Measurements from ENCODE around the gene KL. TPM values are rescaled to one million over a fixed set of nuclear protein-coding genes. Genes with fewer than 3 reads are reported as not detected.

The KL gene
- total RNA-seq, 1 experiment from 2014 or later = not detected

DNA sequence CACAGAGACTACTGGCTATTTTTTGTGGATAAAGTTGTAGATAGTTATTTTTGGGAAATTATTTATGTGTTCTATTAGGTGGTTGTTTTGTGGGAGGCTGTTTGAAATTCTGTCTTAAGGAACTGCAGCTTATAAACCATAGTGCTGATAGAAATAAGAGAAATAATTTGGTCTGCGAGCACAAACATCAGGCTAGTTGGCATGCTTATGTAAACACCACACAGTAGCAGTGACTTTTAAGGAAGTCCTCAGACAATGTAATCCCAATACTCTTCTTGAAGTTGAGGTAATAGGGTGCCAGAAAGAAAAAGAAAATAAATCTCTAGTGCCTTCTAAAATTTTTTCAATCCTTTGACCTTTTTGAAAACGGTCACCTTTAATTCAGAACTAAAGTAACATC is 23.9 kb downstream of the KL start:
- intact Hi-C loops (cut with micrococcal nuclease) = no loop called here
- Mint-ChIP-seq H3K27ac (ENCODE audit: low read depth, unreplicated experiment) (no peak overlapping the region), H3K4me3 (ENCODE audit: unreplicated experiment) (no peak overlapping the region), H3K27me3 (ENCODE audit: insufficient read depth, unreplicated experiment) (peaks cover 44% of the 10 kb centered on the region), H3K36me3 (ENCODE audit: insufficient read depth, unreplicated experiment) (peaks cover 4% of the 10 kb centered on the region), H3K4me1 (ENCODE audit: insufficient read depth, unreplicated experiment) (no peaks in the 10 kb centered on the region), H3K9me3 (ENCODE audit: unreplicated experiment) (no peaks in the 10 kb centered on the region)
- TF ChIP-seq, protein P1, sequence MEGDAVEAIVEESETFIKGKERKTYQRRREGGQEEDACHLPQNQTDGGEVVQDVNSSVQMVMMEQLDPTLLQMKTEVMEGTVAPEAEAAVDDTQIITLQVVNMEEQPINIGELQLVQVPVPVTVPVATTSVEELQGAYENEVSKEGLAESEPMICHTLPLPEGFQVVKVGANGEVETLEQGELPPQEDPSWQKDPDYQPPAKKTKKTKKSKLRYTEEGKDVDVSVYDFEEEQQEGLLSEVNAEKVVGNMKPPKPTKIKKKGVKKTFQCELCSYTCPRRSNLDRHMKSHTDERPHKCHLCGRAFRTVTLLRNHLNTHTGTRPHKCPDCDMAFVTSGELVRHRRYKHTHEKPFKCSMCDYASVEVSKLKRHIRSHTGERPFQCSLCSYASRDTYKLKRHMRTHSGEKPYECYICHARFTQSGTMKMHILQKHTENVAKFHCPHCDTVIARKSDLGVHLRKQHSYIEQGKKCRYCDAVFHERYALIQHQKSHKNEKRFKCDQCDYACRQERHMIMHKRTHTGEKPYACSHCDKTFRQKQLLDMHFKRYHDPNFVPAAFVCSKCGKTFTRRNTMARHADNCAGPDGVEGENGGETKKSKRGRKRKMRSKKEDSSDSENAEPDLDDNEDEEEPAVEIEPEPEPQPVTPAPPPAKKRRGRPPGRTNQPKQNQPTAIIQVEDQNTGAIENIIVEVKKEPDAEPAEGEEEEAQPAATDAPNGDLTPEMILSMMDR (IDR thresholded peaks at IDR 0.05; ENCODE audit: unreplicated experiment) = no peak
- DNase-seq (ENCODE audit: unreplicated experiment) = no peak
- POLR2A ChIA-PET = no interaction called here
- BruUV-seq (replicated peaks) = no TSS peak
- CTCF ChIA-PET = no interaction called here

DNA sequence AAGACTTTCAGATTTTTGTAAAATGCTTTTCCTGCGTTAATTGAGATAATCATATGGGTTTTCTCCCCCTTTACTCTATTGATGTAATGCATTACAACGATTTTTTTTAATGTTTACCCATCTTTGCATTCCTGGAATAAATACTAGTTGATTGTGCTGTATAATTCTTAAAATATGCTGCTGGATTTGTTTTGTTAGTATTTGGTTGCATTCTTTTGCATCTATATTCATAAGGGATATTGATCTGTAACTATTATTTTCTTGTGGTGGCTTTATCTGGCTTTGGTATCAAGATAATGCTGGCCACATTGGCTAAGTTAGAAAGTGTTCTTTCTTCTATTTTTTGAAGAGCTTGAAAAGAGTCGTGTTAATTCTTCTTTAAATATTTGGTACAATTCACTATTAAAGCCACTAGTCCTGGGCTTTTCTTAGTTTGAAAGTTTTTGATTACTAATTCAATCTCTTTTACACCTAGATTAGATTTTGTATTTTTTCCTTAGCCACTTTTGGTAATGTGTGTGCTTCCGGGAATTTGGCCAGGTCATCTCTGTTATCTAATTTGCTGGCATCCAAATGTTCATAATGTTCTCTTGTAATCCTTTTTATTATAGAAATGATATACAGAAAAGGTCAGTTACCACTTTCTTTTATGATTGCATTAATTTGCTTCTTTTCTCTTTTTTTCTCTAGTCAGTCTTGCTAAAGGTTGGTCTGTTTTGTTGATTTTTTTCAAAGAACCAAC is 29.8 kb downstream of the KL start:
- DNase-seq (ENCODE audit: unreplicated experiment) = no peak
- H3K9me3 Mint-ChIP-seq (ENCODE audit: unreplicated experiment) = no peaks in the 10 kb centered on the region
- H3K4me1 Mint-ChIP-seq (ENCODE audit: insufficient read depth, unreplicated experiment) = no peaks in the 10 kb centered on the region
- intact Hi-C loops (cut with micrococcal nuclease) = no loop called here
- no peak overlapping the region for H3K27ac Mint-ChIP-seq (ENCODE audit: low read depth, unreplicated experiment)
- H3K4me3 Mint-ChIP-seq (ENCODE audit: unreplicated experiment) = no peak overlapping the region
- TF ChIP-seq, protein P1 (IDR thresholded peaks at IDR 0.05; ENCODE audit: unreplicated experiment) = no peak
- H3K27me3 Mint-ChIP-seq (ENCODE audit: insufficient read depth, unreplicated experiment) = peaks cover 24% of the 10 kb centered on the region
- BruUV-seq (replicated peaks) = no TSS peak
- peaks cover 4% of the 10 kb centered on the region for H3K36me3 Mint-ChIP-seq (ENCODE audit: insufficient read depth, unreplicated experiment)
- CTCF ChIA-PET = interaction anchor here (0.6 kb wide), 1 partner anchor 95 kb away, joined by 3 read pairs; no protein-coding TSS in a partner anchor
- POLR2A ChIA-PET = no interaction called here

DNA sequence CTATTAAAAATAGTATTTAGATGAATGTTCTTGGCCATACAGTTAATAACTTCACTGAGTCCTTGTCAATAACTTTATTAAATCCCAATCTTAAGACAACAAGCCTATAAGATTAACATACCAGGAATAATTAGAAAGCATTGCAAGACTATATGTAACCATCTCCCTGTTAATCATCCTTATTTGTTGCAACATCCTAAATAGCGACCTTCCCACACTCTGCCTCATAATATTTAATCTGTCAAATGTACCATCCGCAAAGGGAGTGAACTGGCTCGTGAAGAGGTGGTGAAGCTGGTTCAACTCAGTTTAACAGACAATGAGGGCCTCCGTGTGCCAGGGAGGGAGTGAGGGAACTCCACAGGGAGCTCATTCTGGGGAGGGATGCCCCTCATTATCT is 33.9 kb downstream of the KL start:
- no peaks in the 10 kb centered on the region for H3K9me3 Mint-ChIP-seq (ENCODE audit: unreplicated experiment)
- no peaks in the 10 kb centered on the region for H3K36me3 Mint-ChIP-seq (ENCODE audit: insufficient read depth, unreplicated experiment)
- intact Hi-C loops (cut with micrococcal nuclease) = no loop called here
- H3K4me1 Mint-ChIP-seq (ENCODE audit: insufficient read depth, unreplicated experiment) = no peaks in the 10 kb centered on the region
- H3K4me3 Mint-ChIP-seq (ENCODE audit: unreplicated experiment) = no peak overlapping the region
- ChIA-PET CTCF (interaction anchor here (0.6 to 0.7 kb wide), 2 partner anchors 10 to 639 kb away, joined by 3 read pairs; no protein-coding TSS in a partner anchor), POLR2A (no interaction called here)
- peak; percentile 27 for DNase-seq (ENCODE audit: unreplicated experiment)
- TF ChIP-seq, protein P1 (IDR thresholded peaks at IDR 0.05; ENCODE audit: unreplicated experiment) = no peak
- H3K27ac Mint-ChIP-seq (ENCODE audit: low read depth, unreplicated experiment) = no peak overlapping the region
- BruUV-seq (replicated peaks) = no TSS peak
- H3K27me3 Mint-ChIP-seq (ENCODE audit: insufficient read depth, unreplicated experiment) = no peaks in the 10 kb centered on the region

DNA sequence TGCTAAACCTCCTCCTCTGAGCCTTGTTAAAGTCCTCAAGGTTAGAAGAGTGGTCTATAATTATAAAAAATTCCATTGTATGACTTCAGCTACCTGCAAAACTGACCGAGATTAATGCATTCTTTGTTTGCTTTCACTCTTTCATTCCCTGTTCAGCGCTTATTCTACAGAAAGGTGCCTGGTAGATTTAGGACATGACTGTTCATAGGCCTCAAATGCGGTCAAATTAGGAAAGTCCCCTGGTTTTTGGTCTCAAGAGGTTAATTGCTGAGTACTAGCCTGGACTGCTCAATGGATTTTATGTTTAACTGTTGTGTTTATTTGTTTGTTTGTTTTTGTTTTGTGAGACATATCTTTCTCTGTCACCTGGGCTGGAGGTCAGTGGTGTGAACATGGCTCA is 35.4 kb downstream of the KL start:
- H3K27ac Mint-ChIP-seq (ENCODE audit: low read depth, unreplicated experiment) = no peak overlapping the region
- BruUV-seq (replicated peaks) = no TSS peak
- no peaks in the 10 kb centered on the region for H3K27me3 Mint-ChIP-seq (ENCODE audit: insufficient read depth, unreplicated experiment)
- POLR2A ChIA-PET = no interaction called here
- TF ChIP-seq, protein P1 (IDR thresholded peaks at IDR 0.05; ENCODE audit: unreplicated experiment) = no peak
- no peak overlapping the region for H3K4me3 Mint-ChIP-seq (ENCODE audit: unreplicated experiment)
- H3K4me1 Mint-ChIP-seq (ENCODE audit: insufficient read depth, unreplicated experiment) = no peaks in the 10 kb centered on the region
- DNase-seq (ENCODE audit: unreplicated experiment) = no peak
- H3K9me3 Mint-ChIP-seq (ENCODE audit: unreplicated experiment) = no peaks in the 10 kb centered on the region
- CTCF ChIA-PET = no interaction called here
- H3K36me3 Mint-ChIP-seq (ENCODE audit: insufficient read depth, unreplicated experiment) = no peaks in the 10 kb centered on the region
- intact Hi-C loops (cut with micrococcal nuclease) = no loop called here

Data from MCF 10A (cell line).